H1 (cell line): Measurements from ENCODE around the gene RPA4. TPM values are rescaled to one million over a fixed set of nuclear protein-coding genes. Genes with fewer than 3 reads are reported as not detected.

Experiments used
- CTCF ChIA-PET: fragments of 300-600 bp; sonication (Branson Sonifier 250); formaldehyde crosslinking; loops from one replicate; lab custom pipeline; 2021; ENCODE audit not compliant: partially characterized antibody; lab: Charles Lee
- POLR2A ChIA-PET: fragments of 300-600 bp; sonication (Branson Sonifier 250); formaldehyde crosslinking; loops from one replicate; lab custom pipeline; 2021; ENCODE audit warnings: inconsistent platforms; ENCODE audit not compliant: partially characterized antibody; lab: Charles Lee
- DNase-seq, 2 experiments: peaks; one replicate each; pipeline versions ENCODE4 v3.0.0 to v3.0.0-alpha.2; 2010 to 2022; ENCODE audit warnings: low spot score in 2 of 2, low read depth in 1 of 2, mixed read lengths in 1 of 2
- FAIRE-seq: peaks from 2 replicates; lab custom pipeline; 2011; peaks lifted over from hg19 to GRCh38; lab: Jason Lieb, UNC
- H2AFZ ChIP-seq: 2 replicates; pipeline ENCODE4 v1.8.1; 2012; ENCODE audit warnings: low read length, inconsistent platforms
- H2AK5ac ChIP-seq: 2 replicates; pipeline ENCODE4 v1.6.1; 2013; ENCODE audit warnings: low read depth, low read length
- H2BK120ac ChIP-seq: replicated peaks from 2 replicates; pipeline ENCODE3; 2013; ENCODE audit warnings: low read depth, low read length, inconsistent platforms
- H2BK12ac ChIP-seq: 2 replicates; pipeline ENCODE4 v1.6.1; 2013; ENCODE audit warnings: low read depth, low read length
- H2BK15ac ChIP-seq: 2 replicates; pipeline ENCODE4 v1.6.1; 2013; ENCODE audit warnings: low read length
- H2BK20ac ChIP-seq: 2 replicates; pipeline ENCODE4 v1.6.1; 2013; ENCODE audit warnings: low read length
- H2BK5ac ChIP-seq: 2 replicates; pipeline ENCODE4 v1.6.1; 2013; ENCODE audit warnings: low read depth, low read length
- H3K14ac ChIP-seq: 2 replicates; pipeline ENCODE4 v1.6.1; 2013; ENCODE audit warnings: inconsistent platforms; ENCODE audit not compliant: insufficient read length
- H3K18ac ChIP-seq: 2 replicates; pipeline ENCODE4 v1.6.1; 2013; ENCODE audit warnings: low read length; ENCODE audit errors: extremely low read depth
- H3K23ac ChIP-seq: 2 replicates; pipeline ENCODE4 v1.6.1; 2013; ENCODE audit warnings: inconsistent platforms; ENCODE audit not compliant: insufficient read length
- H3K23me2 ChIP-seq: 2 replicates; pipeline ENCODE4 v1.6.1; 2013; ENCODE audit warnings: low read depth, low read length
- H3K27ac ChIP-seq: 2 replicates; pipeline ENCODE4 v1.6.1; 2011; ENCODE audit warnings: low read depth, low read length, inconsistent platforms
- H3K27me3 ChIP-seq, 4 experiments: replicated peaks in 1 of 4; 1 replicate in 1 of 4; 2 replicates in 3 of 4; pipeline versions ENCODE4 v1.6.1 to v1.8.1; 2011 to 2013; ENCODE audit warnings: low read length in 3 of 4, mild to moderate bottlenecking in 3 of 4, inconsistent platforms in 2 of 4, mixed read lengths in 2 of 4, moderate library complexity in 1 of 4; ENCODE audit not compliant: control insufficient read depth in 3 of 4, insufficient read depth in 3 of 4; ENCODE audit errors: extremely low read depth in 1 of 4
- H3K36me3 ChIP-seq, 4 experiments: 2 replicates each; pipeline versions ENCODE4 v1.6.1 to v1.8.1; 2011 to 2013; ENCODE audit warnings: mild to moderate bottlenecking in 4 of 4, low read length in 3 of 4, moderate library complexity in 2 of 4, control low read depth in 1 of 4, inconsistent platforms in 1 of 4; ENCODE audit not compliant: insufficient read depth in 4 of 4, control insufficient read depth in 2 of 4
- H3K4ac ChIP-seq: replicated peaks from 2 replicates; pipeline ENCODE3; 2013; ENCODE audit warnings: low read length, low read depth, mixed read lengths, inconsistent platforms; ENCODE audit not compliant: insufficient read length
- H3K4me1 ChIP-seq, 4 experiments: replicated peaks in 1 of 4; 1 replicate in 1 of 4; 2 replicates in 3 of 4; pipeline versions ENCODE4 v1.6.1 to v1.8.1; 2011 to 2013; ENCODE audit warnings: low read length in 3 of 4, inconsistent platforms in 2 of 4, mixed read lengths in 1 of 4; ENCODE audit not compliant: insufficient read depth in 4 of 4, control insufficient read depth in 3 of 4
- H3K4me2 ChIP-seq, 2 experiments: 2 replicates each; pipeline versions ENCODE4 v1.6.1 to v1.8.1; 2011 to 2013; ENCODE audit warnings: low read depth in 2 of 2, low read length in 2 of 2, control low read depth in 1 of 2, inconsistent platforms in 1 of 2, mild to moderate bottlenecking in 1 of 2; ENCODE audit not compliant: insufficient read depth in 1 of 2
- H3K4me3 ChIP-seq, 4 experiments: fragments of 200-600, 300-600 bp in 1 of 4; sonication (generic), shearing (Covaris generic), sonication (Bioruptor Twin) in 1 of 4; 2 replicates each; pipeline versions ENCODE4 v1.5.1 to v1.8.1; 2011 to 2016; ENCODE audit warnings: low read length in 4 of 4, low read depth in 3 of 4, control low read depth in 2 of 4, inconsistent platforms in 2 of 4, mild to moderate bottlenecking in 2 of 4, mixed read lengths in 1 of 4, moderate library complexity in 1 of 4; ENCODE audit not compliant: insufficient read depth in 2 of 4; ENCODE audit errors: extremely low read depth in 1 of 4
- H3K56ac ChIP-seq: replicated peaks from 2 replicates; pipeline ENCODE3; 2013; ENCODE audit warnings: low read depth, mild to moderate bottlenecking, mixed read lengths, low read length, inconsistent platforms; ENCODE audit not compliant: insufficient read length
- H3K79me1 ChIP-seq: 2 replicates; pipeline ENCODE4 v1.6.1; 2013; ENCODE audit warnings: low read depth, low read length, control low read depth
- H3K79me2 ChIP-seq, 2 experiments: 2 replicates each; pipeline versions ENCODE4 v1.6.1 to v1.8.1; 2012 to 2013; ENCODE audit warnings: low read length in 2 of 2, mild to moderate bottlenecking in 2 of 2, inconsistent platforms in 1 of 2; ENCODE audit not compliant: insufficient read depth in 2 of 2, control insufficient read depth in 1 of 2
- H3K9ac ChIP-seq, 4 experiments: replicated peaks in 1 of 4; 1 replicate in 1 of 4; 2 replicates in 3 of 4; pipeline versions ENCODE4 v1.6.1 to v1.8.1; 2011 to 2013; ENCODE audit warnings: low read depth in 3 of 4, low read length in 3 of 4, control low read depth in 2 of 4, mild to moderate bottlenecking in 2 of 4, moderate library complexity in 2 of 4, inconsistent platforms in 1 of 4; ENCODE audit errors: extremely low read depth in 1 of 4
- H3K9me3 ChIP-seq, 2 experiments: 2 replicates each; pipeline versions ENCODE4 v1.6.1 to v1.8.1; 2012 to 2013; ENCODE audit warnings: mild to moderate bottlenecking in 2 of 2, moderate library complexity in 2 of 2, control low read depth in 1 of 2, inconsistent platforms in 1 of 2, low read depth in 1 of 2, low read length in 1 of 2, mixed read lengths in 1 of 2; ENCODE audit not compliant: insufficient read depth in 2 of 2
- H4K20me1 ChIP-seq, 2 experiments: replicated peaks in 1 of 2; 2 replicates each; pipeline versions ENCODE3 to v1.8.1; 2011 to 2013; ENCODE audit warnings: inconsistent platforms in 2 of 2, low read length in 2 of 2, mild to moderate bottlenecking in 1 of 2; ENCODE audit not compliant: insufficient read depth in 2 of 2, control insufficient read depth in 1 of 2
- H4K5ac ChIP-seq: 2 replicates; pipeline ENCODE4 v1.6.1; 2013; ENCODE audit warnings: low read length, low read depth, mixed read lengths, inconsistent platforms; ENCODE audit not compliant: insufficient read length
- H4K8ac ChIP-seq: 2 replicates; pipeline ENCODE4 v1.8.0; 2013; ENCODE audit warnings: mild to moderate bottlenecking, moderate library complexity, low read length, inconsistent platforms; ENCODE audit not compliant: insufficient read depth; ENCODE audit errors: extremely low read depth
- H4K91ac ChIP-seq: replicated peaks from 2 replicates; pipeline ENCODE3; 2013; ENCODE audit warnings: low read length, mixed read lengths, inconsistent platforms; ENCODE audit not compliant: insufficient read length
- POLR2A ChIP-seq, 2 experiments: IDR thresholded peaks; 1 replicate in 1 of 2; 2 replicates in 1 of 2; pipeline ENCODE4 v1.6.1; 2011; ENCODE audit warnings: low read depth in 2 of 2, low read length in 2 of 2, mild to moderate bottlenecking in 2 of 2; ENCODE audit errors: control extremely low read depth in 1 of 2
- POLR2AphosphoS5 ChIP-seq: IDR thresholded peaks from 2 replicates; pipeline ENCODE4 v1.6.1; 2011; ENCODE audit warnings: low read depth, low read length
- RXRA ChIP-seq: IDR thresholded peaks from 2 replicates; pipeline ENCODE4 v1.6.1; 2011; ENCODE audit warnings: low read depth, mild to moderate bottlenecking, low read length, moderate library complexity; ENCODE audit not compliant: insufficient read depth
- SP1 ChIP-seq: IDR thresholded peaks from 2 replicates; pipeline ENCODE4 v1.6.1; 2011; ENCODE audit warnings: low read depth, low read length
- WGBS, 2 experiments: shearing (Covaris generic) in 1 of 2; methylation state at CpG; one replicate each; pipeline versions ENCODE4 v1.1.6 to v1.1.7; 2013 to 2015; ENCODE audit warnings: low lambda C conversion rate in 2 of 2, mixed read lengths in 2 of 2, inconsistent platforms in 1 of 2, low coverage in 1 of 2, missing lambda C conversion rate in 1 of 2; ENCODE audit not compliant: insufficient replicate concordance in 2 of 2, insufficient coverage in 1 of 2, insufficient read length in 1 of 2; ENCODE audit errors: extremely low coverage in 1 of 2, missing lambda C conversion rate in 1 of 2; 5-methylcytosine and 5-hydroxymethylcytosine counted together
- polyA plus RNA-seq, 7 experiments: library from polyadenylated mRNA; depleted of rRNA in 3 of 7; stranded (reverse) in 5 of 7; unstranded in 2 of 7; fragments of >200 nt in 5 of 7; fragments of 200-250 nt in 2 of 7; gene quantifications; 1 replicate in 5 of 7; 2 replicates in 1 of 7; 4 replicates in 1 of 7; pipeline versions ENCODE4 v1.2.1 to v1.2.3, GENCODE V29; 2011 to 2013; ENCODE audit warnings: missing spikeins in 2 of 7, mixed read lengths in 2 of 7
- total RNA-seq: library from RNA; stranded (reverse); fragmentation: NEBNext Ultra II Directional; extraction: Animal tissue kit (Norgen Biotek cat#: 25700); gene quantifications from 2 replicates; pipeline ENCODE4 v1.2.1, GENCODE V29; 2021

The RPA4 gene
- total and polyA plus RNA-seq, 2 of the 8 experiments (the other 6 are each of a cell fraction or from before 2014, with no cell fraction given) = 0.17 to 0.24 TPM

DNA sequence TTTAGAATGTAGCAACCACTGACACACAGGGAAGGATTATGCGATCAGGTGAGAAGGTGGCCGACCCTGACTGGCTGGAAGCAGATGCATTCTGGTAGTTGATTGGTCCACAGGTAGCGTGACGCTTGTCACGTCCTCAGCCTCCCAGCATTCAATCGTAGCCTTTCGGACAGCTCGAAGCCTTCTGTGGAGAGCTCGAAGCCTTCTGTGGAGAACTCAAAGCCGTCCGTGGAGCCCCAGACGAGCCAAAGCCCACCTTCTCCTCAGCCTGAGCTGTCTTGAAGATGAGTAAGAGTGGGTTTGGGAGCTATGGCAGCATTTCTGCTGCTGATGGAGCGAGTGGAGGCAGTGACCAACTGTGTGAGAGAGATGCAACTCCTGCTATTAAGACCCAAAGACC lies 319 bp downstream of the RPA4 start:
- Histone ChIP-seq H3K79me1 (no peaks in the 10 kb centered on the region), H4K20me1 (no peaks in the 10 kb centered on the region), H3K56ac (no peak overlapping the region), H3K23ac (no peak overlapping the region), H3K9ac (no peak overlapping the region), H2BK15ac (no peak overlapping the region), H3K9me3 (no peaks in the 10 kb centered on the region), H3K18ac (no peak overlapping the region), H3K4me3 (no peak overlapping the region), H2BK5ac (no peak overlapping the region), H4K91ac (no peak overlapping the region), H2BK20ac (no peak overlapping the region), H3K23me2 (no peaks in the 10 kb centered on the region), H3K4me1 (no peaks in the 10 kb centered on the region), H3K27me3 (no peaks in the 10 kb centered on the region), H2AFZ (no peak overlapping the region), H3K4me2 (no peak overlapping the region), H3K4ac (no peak overlapping the region), H4K5ac (no peak overlapping the region), H2AK5ac (no peak overlapping the region), H3K79me2 (no peaks in the 10 kb centered on the region), H2BK12ac (no peak overlapping the region), H3K27ac (no peak overlapping the region), H3K36me3 (no peaks in the 10 kb centered on the region), H4K8ac (no peak overlapping the region), H2BK120ac (no peak overlapping the region), H3K14ac (no peak overlapping the region)
- ChIA-PET POLR2A (no interaction called here), CTCF (no interaction called here)
- WGBS, 2 experiments = 94% methylated on average over 12 of the region's 13 CpGs; no CpG with 5 or more reads in 1 of the 2 experiments
- TF ChIP-seq SP1 = no peak
- no peak for TF ChIP-seq RXRA
- TF ChIP-seq POLR2A (IDR thresholded peaks at IDR 0.05; ENCODE audit: control extremely low read depth in 1 of 2, low read depth in 2 of 2, low read length in 2 of 2) = no peak
- TF ChIP-seq POLR2AphosphoS5 = no peak
- DNase-seq (no peak), FAIRE-seq (no peak)
